Esophagus squamous epithelium (tissue), 4 donors: ENCODE data around the gene FREM1.

ENCODE experiments used
- CTCF ChIP-seq, 6 experiments: fragments of 450-650 bp in 4 of 6; fragments of 200-600 bp in 2 of 6; sonication (generic) in 2 of 6; IDR thresholded peaks; one replicate each; pipeline ENCODE4 v1.5.1; 2016 to 2019; ENCODE audit warnings: antibody characterized with exemption in 6 of 6, mild to moderate bottlenecking in 4 of 6, moderate library complexity in 4 of 6
- POLR2A ChIP-seq, 4 donors: fragments of 450-650 bp; IDR thresholded peaks; one replicate each; pipeline ENCODE4 v1.6.1; 2017; ENCODE audit warnings: antibody characterized with exemption in 4 of 4, mild to moderate bottlenecking in 4 of 4, moderate library complexity in 3 of 4

- TF ChIP-seq CTCF (IDR thresholded peaks at IDR 0.05) (no peak), POLR2A (IDR thresholded peaks at IDR 0.05) (no peak)
These were observed 14.4 kb downstream of the FREM1 start for GRCh38 chr9:14895806-14896205.
